Sigmoid colon (tissue), 4 donors: ENCODE results near the gene TEDC2.

ENCODE experiments used
- EP300 ChIP-seq, 4 donors: sonication (generic); formaldehyde crosslinking; IDR thresholded peaks; one replicate each; pipeline ENCODE4 v1.6.1; 2017; ENCODE audit warnings: antibody characterized with exemption in 4 of 4
- POLR2A ChIP-seq, 2 donors: fragments of 450-650 bp; IDR thresholded peaks; one replicate each; pipeline ENCODE4 v1.6.1; 2016; ENCODE audit warnings: antibody characterized with exemption in 2 of 2, mild to moderate bottlenecking in 2 of 2, moderate library complexity in 2 of 2
- POLR2AphosphoS5 ChIP-seq, 4 donors: sonication (generic); formaldehyde crosslinking; IDR thresholded peaks; one replicate each; pipeline ENCODE4 v1.6.1; 2017; ENCODE audit warnings: antibody characterized with exemption in 4 of 4
- TF ChIP-seq, protein P1 (sequence below), 4 experiments: fragments of 450-650 bp in 3 of 4; fragments of 200-600 bp in 1 of 4; IDR thresholded peaks; one replicate each; pipeline ENCODE4 v1.5.1; 2016 to 2019; ENCODE audit warnings: antibody characterized with exemption in 4 of 4, mild to moderate bottlenecking in 3 of 4, moderate library complexity in 2 of 4

DNA sequence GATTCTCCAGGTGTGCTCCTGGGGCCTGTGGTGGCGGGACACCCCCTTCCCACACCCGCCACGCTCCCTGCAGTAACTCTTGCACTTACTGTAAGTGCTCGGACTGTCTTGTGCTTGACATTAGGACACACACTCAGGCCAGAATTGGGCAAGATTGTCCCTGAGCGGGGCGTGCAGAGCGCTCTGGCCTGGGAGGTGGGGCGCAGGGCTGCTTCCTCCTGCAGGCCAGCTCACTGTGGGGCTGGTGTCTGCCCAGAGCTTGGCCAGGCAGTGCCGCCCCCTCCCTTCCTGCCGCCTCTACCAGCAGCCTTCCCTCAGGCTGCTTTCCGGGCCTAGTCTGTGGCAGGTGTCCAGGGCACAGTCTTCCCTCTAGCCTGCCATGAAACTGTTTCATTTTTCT lies 47.8 kb downstream of the TEDC2 start:
- no peak for TF ChIP-seq POLR2A (IDR thresholded peaks at IDR 0.05)
- TF ChIP-seq, protein P1, sequence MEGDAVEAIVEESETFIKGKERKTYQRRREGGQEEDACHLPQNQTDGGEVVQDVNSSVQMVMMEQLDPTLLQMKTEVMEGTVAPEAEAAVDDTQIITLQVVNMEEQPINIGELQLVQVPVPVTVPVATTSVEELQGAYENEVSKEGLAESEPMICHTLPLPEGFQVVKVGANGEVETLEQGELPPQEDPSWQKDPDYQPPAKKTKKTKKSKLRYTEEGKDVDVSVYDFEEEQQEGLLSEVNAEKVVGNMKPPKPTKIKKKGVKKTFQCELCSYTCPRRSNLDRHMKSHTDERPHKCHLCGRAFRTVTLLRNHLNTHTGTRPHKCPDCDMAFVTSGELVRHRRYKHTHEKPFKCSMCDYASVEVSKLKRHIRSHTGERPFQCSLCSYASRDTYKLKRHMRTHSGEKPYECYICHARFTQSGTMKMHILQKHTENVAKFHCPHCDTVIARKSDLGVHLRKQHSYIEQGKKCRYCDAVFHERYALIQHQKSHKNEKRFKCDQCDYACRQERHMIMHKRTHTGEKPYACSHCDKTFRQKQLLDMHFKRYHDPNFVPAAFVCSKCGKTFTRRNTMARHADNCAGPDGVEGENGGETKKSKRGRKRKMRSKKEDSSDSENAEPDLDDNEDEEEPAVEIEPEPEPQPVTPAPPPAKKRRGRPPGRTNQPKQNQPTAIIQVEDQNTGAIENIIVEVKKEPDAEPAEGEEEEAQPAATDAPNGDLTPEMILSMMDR (IDR thresholded peaks at IDR 0.05), result no peak
- TF ChIP-seq POLR2AphosphoS5 (IDR thresholded peaks at IDR 0.05), result peak in 2 of 4 donors; percentile 14 to 34
- TF ChIP-seq EP300 (IDR thresholded peaks at IDR 0.05), result no peak
